K562 (cell line): ENCODE results near the gene GABARAP. TPM values are rescaled to one million over a fixed set of nuclear protein-coding genes. Genes with fewer than 3 reads are reported as not detected.

ENCODE experiments used
- ATAC-seq: fragments of 200-7000 bp; cut with Tn5 transposase; 3 replicates; pipeline ENCODE4 v1.9.1; 2020; ENCODE audit warnings: moderate library complexity
- BruUV-seq: library from RNA; stranded (reverse); fragments of 400-500 nt; replicated peaks from 2 replicates; lab custom pipeline; 2021; lab: Mats Ljungman, UMichigan
- CTCF ChIA-PET: fragments of 300-600 bp; formaldehyde crosslinking; extraction: SDS; loops from one replicate; lab custom pipeline; 2021; ENCODE audit warnings: low intra/inter-chr PET ratio; lab: Yijun Ruan, JAX
- POLR2A ChIA-PET: fragments of 300-600, 350-650 bp; sonication (Branson Sonifier 250); formaldehyde crosslinking; extraction: SDS; loops from one replicate; lab custom pipeline; 2021; ENCODE audit warnings: antibody characterized with exemption, inconsistent platforms; lab: Yijun Ruan, JAX
- DNase-seq, 4 experiments: peaks; one replicate each; pipeline versions ENCODE4 v3.0.0 to v3.0.0-alpha.2; 2011 to 2018; ENCODE audit warnings: low spot score in 3 of 4, mixed read lengths in 3 of 4; ENCODE audit errors: extremely low read depth in 1 of 4
- FAIRE-seq: peaks from 2 replicates; lab custom pipeline; 2011; peaks lifted over from hg19 to GRCh38; lab: Jason Lieb, UNC
- H2AFZ ChIP-seq: 2 replicates; pipeline ENCODE4 v1.6.0; 2011; ENCODE audit warnings: low read depth, low read length, control low read depth, inconsistent platforms
- H3K27ac ChIP-seq: fragments of 200-600 bp; 3 replicates; pipeline ENCODE4 v1.8.0; 2011; ENCODE audit warnings: low read depth, mild to moderate bottlenecking, control low read depth, inconsistent platforms, low read length, moderate library complexity, mixed read lengths; ENCODE audit errors: extremely low read depth
- H3K27me3 ChIP-seq, 2 experiments: fragments of 300-600 bp in 1 of 2; 2 replicates in 1 of 2; 3 replicates in 1 of 2; pipeline versions ENCODE4 v1.6.0 to v1.8.0; 2011; ENCODE audit warnings: inconsistent platforms in 2 of 2, low read length in 2 of 2, mild to moderate bottlenecking in 1 of 2, mixed read lengths in 1 of 2, moderate library complexity in 1 of 2; ENCODE audit not compliant: control insufficient read depth in 2 of 2, insufficient read depth in 2 of 2
- H3K36me3 ChIP-seq: fragments of 300-600 bp; 3 replicates; pipeline ENCODE4 v1.8.0; 2011; ENCODE audit warnings: mild to moderate bottlenecking, low read length, inconsistent platforms; ENCODE audit not compliant: control insufficient read depth, insufficient read depth
- H3K4me1 ChIP-seq, 2 experiments: fragments of 200-600 bp in 1 of 2; replicated peaks in 1 of 2; 2 replicates in 1 of 2; 3 replicates in 1 of 2; pipeline versions ENCODE4 v1.5.1 to v1.8.0; 2011; ENCODE audit warnings: inconsistent platforms in 2 of 2, low read length in 2 of 2, mild to moderate bottlenecking in 1 of 2, mixed read lengths in 1 of 2, moderate library complexity in 1 of 2; ENCODE audit not compliant: control insufficient read depth in 2 of 2, insufficient read depth in 2 of 2
- H3K4me2 ChIP-seq: 2 replicates; pipeline ENCODE4 v1.6.1; 2011; ENCODE audit warnings: low read length, control low read depth, inconsistent platforms, mixed read lengths; ENCODE audit not compliant: insufficient read depth
- H3K4me3 ChIP-seq: fragments of 200-600 bp; sonication (generic), shearing (Covaris generic); 2 replicates; pipeline ENCODE4 v1.5.1; 2016; ENCODE audit warnings: control low read depth, inconsistent platforms
- H3K79me2 ChIP-seq: fragments of 200-600 bp; 3 replicates; pipeline ENCODE4 v1.8.0; 2011; ENCODE audit warnings: low read length, inconsistent platforms; ENCODE audit not compliant: control insufficient read depth, insufficient read depth
- H3K9ac ChIP-seq, 2 experiments: 2 replicates each; pipeline versions ENCODE4 v1.6.0 to v1.6.1; 2011; ENCODE audit warnings: low read depth in 2 of 2, low read length in 2 of 2, control low read depth in 1 of 2, inconsistent platforms in 1 of 2, mild to moderate bottlenecking in 1 of 2, mixed read lengths in 1 of 2; ENCODE audit not compliant: insufficient read depth in 1 of 2
- H3K9me1 ChIP-seq: one replicate; pipeline ENCODE4 v1.6.0; 2011; ENCODE audit warnings: inconsistent platforms, mild to moderate bottlenecking, low read length, moderate library complexity; ENCODE audit not compliant: control insufficient read depth, insufficient read depth
- H3K9me3 ChIP-seq: replicated peaks from 2 replicates; pipeline ENCODE4 v1.5.1; 2011; ENCODE audit warnings: low read depth, low read length, inconsistent platforms; ENCODE audit not compliant: control insufficient read depth, insufficient read depth
- H4K20me1 ChIP-seq: replicated peaks from 2 replicates; pipeline ENCODE4 v1.6.1; 2011; ENCODE audit warnings: low read length, inconsistent platforms, mixed read lengths; ENCODE audit not compliant: control insufficient read depth, insufficient read depth
- FUS ChIP-seq: fragments of 200-400 bp; formaldehyde crosslinking; optimal IDR thresholded peaks from 2 replicates; pipeline ENCODE3; 2017; ENCODE audit warnings: low read depth, low read length
- MEIS2 ChIP-seq: fragments of 450-650 bp; IDR thresholded peaks from 2 replicates; pipeline ENCODE4 v1.6.1; 2014; ENCODE audit warnings: mild to moderate bottlenecking; ENCODE audit not compliant: partially characterized antibody
- MYNN ChIP-seq, 2 experiments: sonication (generic); formaldehyde crosslinking in 1 of 2; IDR thresholded peaks; 2 replicates each; pipeline versions ENCODE4 v1.5.0 to v1.6.1; 2016 to 2020; ENCODE audit warnings: antibody characterized with exemption in 1 of 2, missing genetic modification reagents in 1 of 2
- OTX1 ChIP-seq: fragments of 450-650 bp; formaldehyde crosslinking; IDR thresholded peaks from 2 replicates; pipeline ENCODE4 v1.4.0; 2022; ENCODE audit warnings: mild to moderate bottlenecking
- SREBF1 ChIP-seq: fragments of 150-350 bp; IDR thresholded peaks from 2 replicates; pipeline ENCODE4 v1.6.1; 2014; ENCODE audit warnings: antibody characterized with exemption, low read depth, low read length, borderline replicate concordance
- SRSF1 ChIP-seq: fragments of 200-400 bp; formaldehyde crosslinking; IDR thresholded peaks from 2 replicates; pipeline ENCODE4 v1.6.1; 2017; ENCODE audit warnings: mild to moderate bottlenecking, low read depth, low read length, moderate library complexity
- ZNF311 ChIP-seq: fragments of 250-450 bp; sonication (Bioruptor Pico); IDR thresholded peaks from 2 replicates; pipeline ENCODE4 v1.4.0; 2020; ENCODE audit warnings: mild to moderate bottlenecking, moderate library complexity
- ZNF561 ChIP-seq: fragments of 450-650 bp; formaldehyde crosslinking; conservative IDR thresholded peaks from 2 replicates; pipeline ENCODE4 v1.4.0; 2020; ENCODE audit warnings: mild to moderate bottlenecking, moderate library complexity
- ZNF707 ChIP-seq: fragments of 250-450 bp; sonication (Bioruptor Pico); conservative IDR thresholded peaks from 2 replicates; pipeline ENCODE4 v1.8.0; 2022; ENCODE audit warnings: inconsistent platforms, mild to moderate bottlenecking, moderate library complexity
- ZNF785 ChIP-seq: fragments of 250-450 bp; sonication (Bioruptor Pico); IDR thresholded peaks from 2 replicates; pipeline ENCODE4 v1.4.0; 2020; ENCODE audit warnings: mild to moderate bottlenecking
- WGBS: fragments of 100-300 bp; shearing (Covaris generic); methylation state at CpG from one replicate; pipeline ENCODE4 v1.1.6; 2016; ENCODE audit warnings: low coverage, mixed read lengths; ENCODE audit not compliant: insufficient coverage; ENCODE audit errors: missing lambda C conversion rate; 5-methylcytosine and 5-hydroxymethylcytosine counted together
- in situ Hi-C: fragments of 300-500 bp; cut with MboI; formaldehyde crosslinking; loops from 4 replicates; pipeline ENCODE4 v1.15.0; 2018; ENCODE audit warnings: inconsistent platforms, mixed read lengths
- intact Hi-C: fragments of 100-400 bp; cut with micrococcal nuclease; formaldehyde crosslinking; loops from 2 replicates; pipeline ENCODE4 v1.14.2; 2022
- polyA plus RNA-seq, 8 experiments: library from polyadenylated mRNA; depleted of rRNA in 4 of 8; stranded (reverse) in 5 of 8; unstranded in 3 of 8; fragments of >200 nt; fragmentation: Nextera tagmentation in 2 of 8; fragmentation: Illumina TruSeq in 1 of 8; extraction: Ambion mirVana in 2 of 8; extraction: Trizol in 1 of 8; gene quantifications; 2 replicates each; pipeline versions ENCODE4 v1.2.1 to v1.2.3, GENCODE V29; 2011 to 2014; ENCODE audit warnings: inconsistent platforms in 1 of 8, missing spikeins in 1 of 8
- total RNA-seq, 7 experiments: library from RNA; depleted of rRNA in 6 of 7; stranded (reverse); fragments of >200 nt in 6 of 7; fragmentation: Illumina TruSeq in 2 of 7; extraction: Trizol in 2 of 7; gene quantifications; 2 replicates each; pipeline versions ENCODE4 v1.2.1 to v1.2.3, GENCODE V29; 2011 to 2021; ENCODE audit warnings: low replicate concordance in 1 of 7
- TF ChIP-seq, protein P1 (sequence below): sonication (generic); formaldehyde crosslinking; IDR thresholded peaks from 2 replicates; pipeline ENCODE4 v1.8.1; 2023; ENCODE audit warnings: mild to moderate bottlenecking, missing genetic modification reagents

GABARAP gene
- total and polyA plus RNA-seq, 9 of the 15 experiments (the other 6 are each of a cell fraction or from before 2014, with no cell fraction given) = 47.5 to 373 (median 152) TPM

DNA sequence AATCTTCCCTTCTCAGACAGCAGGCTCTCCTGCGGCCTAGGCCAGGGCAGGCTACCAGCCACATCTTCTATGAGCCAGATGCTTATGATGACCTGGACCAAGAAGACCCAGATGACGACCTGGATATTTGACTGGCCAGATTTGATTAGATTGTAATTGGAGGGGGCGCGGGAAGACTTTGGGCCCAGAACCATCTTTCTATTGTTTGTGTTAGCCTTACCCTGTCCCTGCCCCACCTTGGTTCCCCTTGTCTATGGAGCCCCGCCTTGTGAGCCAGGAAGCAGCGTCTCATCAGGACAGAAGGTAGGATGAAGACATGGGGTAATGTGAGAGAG is 17.3 kb upstream of the GABARAP start:
- Histone ChIP-seq H3K4me3 (no peak overlapping the region), H3K4me2 (no peak overlapping the region), H3K9me3 (no peaks in the 10 kb centered on the region), H3K4me1 (peaks cover 8 to 35% of the 10 kb centered on the region in 2 experiments; a peak in 4 of 5 replicates), H3K27me3 (no peaks in the 10 kb centered on the region), H3K27ac (no peak overlapping the region), H3K9ac (no peak overlapping the region), H3K9me1 (no peaks in the 10 kb centered on the region), H3K36me3 (peaks cover 52% of the 10 kb centered on the region; the same call in 2 of the 3 replicates), H4K20me1 (no peaks in the 10 kb centered on the region), H2AFZ (no peak overlapping the region), H3K79me2 (no peaks in the 10 kb centered on the region)
- TF ChIP-seq SREBF1 = no peak
- TF ChIP-seq SRSF1 = no peak
- TF ChIP-seq MEIS2 = no peak
- TF ChIP-seq FUS = no peak
- TF ChIP-seq ZNF707 (CRISPR knock-in tag) = no peak
- TF ChIP-seq OTX1 = no peak
- no peak for TF ChIP-seq MYNN (IDR thresholded peaks at IDR 0.05)
- TF ChIP-seq MYNN (CRISPR knock-in tag; IDR thresholded peaks at IDR 0.05) = no peak
- TF ChIP-seq, protein P1, sequence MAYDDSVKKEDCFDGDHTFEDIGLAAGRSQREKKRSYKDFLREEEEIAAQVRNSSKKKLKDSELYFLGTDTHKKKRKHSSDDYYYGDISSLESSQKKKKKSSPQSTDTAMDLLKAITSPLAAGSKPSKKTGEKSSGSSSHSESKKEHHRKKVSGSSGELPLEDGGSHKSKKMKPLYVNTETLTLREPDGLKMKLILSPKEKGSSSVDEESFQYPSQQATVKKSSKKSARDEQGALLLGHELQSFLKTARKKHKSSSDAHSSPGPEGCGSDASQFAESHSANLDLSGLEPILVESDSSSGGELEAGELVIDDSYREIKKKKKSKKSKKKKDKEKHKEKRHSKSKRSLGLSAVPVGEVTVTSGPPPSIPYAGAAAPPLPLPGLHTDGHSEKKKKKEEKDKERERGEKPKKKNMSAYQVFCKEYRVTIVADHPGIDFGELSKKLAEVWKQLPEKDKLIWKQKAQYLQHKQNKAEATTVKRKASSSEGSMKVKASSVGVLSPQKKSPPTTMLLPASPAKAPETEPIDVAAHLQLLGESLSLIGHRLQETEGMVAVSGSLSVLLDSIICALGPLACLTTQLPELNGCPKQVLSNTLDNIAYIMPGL (CRISPR knock-in tag) = no peak
- no peak for TF ChIP-seq ZNF311 (CRISPR knock-in tag)
- TF ChIP-seq ZNF561 (CRISPR knock-in tag) = no peak
- no peak for TF ChIP-seq ZNF785
- ChIA-PET POLR2A (interaction anchor here (0.6 to 1.6 kb wide), 4 partner anchors 8 to 651 kb away, joined by 3 to 10 read pairs (median 4); partner anchors contain the start of genes CTDNEP1 and GABARAP), CTCF (no interaction called here)
- no peak for ATAC-seq
- FAIRE-seq = no peak
- in situ Hi-C loops (no loop called here), intact Hi-C loops (no loop called here)
- DNase-seq = no peak
- no TSS peak for BruUV-seq
- 91% methylated on average over 6 of the region's 6 CpGs for WGBS
